ENCODE data around the gene CNTROB.

DNA sequence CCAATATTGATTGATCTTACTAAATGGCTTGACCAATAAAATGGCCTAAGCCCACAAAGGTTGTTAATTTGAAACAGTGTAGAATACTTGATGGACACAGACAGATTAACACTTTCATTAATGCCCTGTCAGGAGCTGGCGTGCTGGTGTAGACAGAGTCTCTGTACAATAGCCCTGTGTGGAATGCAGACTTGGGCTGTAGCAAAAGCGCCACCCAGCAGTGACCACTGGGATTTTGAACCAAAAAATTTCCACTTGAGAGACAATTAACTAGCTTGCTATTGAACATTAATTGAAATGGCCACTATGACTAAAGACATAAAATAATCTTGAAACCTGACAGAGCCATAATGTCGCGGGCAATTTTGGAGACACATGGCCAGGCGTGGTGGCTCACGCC, 50.7 kb downstream of the CNTROB start:
- TF ChIP-seq POLR2A (IDR thresholded peaks at IDR 0.05), result no peak
- TF ChIP-seq, protein P1, sequence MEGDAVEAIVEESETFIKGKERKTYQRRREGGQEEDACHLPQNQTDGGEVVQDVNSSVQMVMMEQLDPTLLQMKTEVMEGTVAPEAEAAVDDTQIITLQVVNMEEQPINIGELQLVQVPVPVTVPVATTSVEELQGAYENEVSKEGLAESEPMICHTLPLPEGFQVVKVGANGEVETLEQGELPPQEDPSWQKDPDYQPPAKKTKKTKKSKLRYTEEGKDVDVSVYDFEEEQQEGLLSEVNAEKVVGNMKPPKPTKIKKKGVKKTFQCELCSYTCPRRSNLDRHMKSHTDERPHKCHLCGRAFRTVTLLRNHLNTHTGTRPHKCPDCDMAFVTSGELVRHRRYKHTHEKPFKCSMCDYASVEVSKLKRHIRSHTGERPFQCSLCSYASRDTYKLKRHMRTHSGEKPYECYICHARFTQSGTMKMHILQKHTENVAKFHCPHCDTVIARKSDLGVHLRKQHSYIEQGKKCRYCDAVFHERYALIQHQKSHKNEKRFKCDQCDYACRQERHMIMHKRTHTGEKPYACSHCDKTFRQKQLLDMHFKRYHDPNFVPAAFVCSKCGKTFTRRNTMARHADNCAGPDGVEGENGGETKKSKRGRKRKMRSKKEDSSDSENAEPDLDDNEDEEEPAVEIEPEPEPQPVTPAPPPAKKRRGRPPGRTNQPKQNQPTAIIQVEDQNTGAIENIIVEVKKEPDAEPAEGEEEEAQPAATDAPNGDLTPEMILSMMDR (IDR thresholded peaks at IDR 0.05), result no peak

Measured in adrenal gland (tissue), 5 donors.